Caco-2 (cell line): ENCODE results near the gene TUBB2B. TPM values are rescaled to one million over a fixed set of nuclear protein-coding genes. Genes with fewer than 3 reads are reported as not detected.

ENCODE experiments used
- BruUV-seq: library from RNA; stranded (reverse); fragments of 400-500 nt; replicated peaks from 2 replicates; lab custom pipeline; 2021; lab: Mats Ljungman, UMichigan
- CTCF ChIA-PET: fragments of 300-600 bp; sonication (Branson Sonifier 250); formaldehyde crosslinking; loops from one replicate; lab custom pipeline; 2022; ENCODE audit warnings: antibody characterized with exemption; lab: Charles Lee
- POLR2A ChIA-PET: fragments of 300-600 bp; sonication (Branson Sonifier 250); formaldehyde crosslinking; loops from one replicate; lab custom pipeline; 2022; ENCODE audit warnings: antibody characterized with exemption; lab: Charles Lee
- DNase-seq, 2 experiments: peaks; one replicate each; pipeline versions ENCODE4 v3.0.0 to v3.0.0-alpha.2; 2020 to 2022
- H3K27me3 ChIP-seq: replicated peaks from 2 replicates; pipeline ENCODE4 v1.6.0; 2011; ENCODE audit warnings: low read length; ENCODE audit not compliant: control insufficient read depth, insufficient read depth
- H3K36me3 ChIP-seq: 2 replicates; pipeline ENCODE4 v1.5.1; 2011; ENCODE audit warnings: low read length; ENCODE audit not compliant: control insufficient read depth, insufficient read depth
- H3K4me1 ChIP-seq: fragments of 250-450 bp; sonication (Bioruptor Pico); 2 replicates; pipeline ENCODE4 v1.5.1; 2020; ENCODE audit warnings: mild to moderate bottlenecking
- H3K4me3 ChIP-seq: 2 replicates; pipeline ENCODE4 v1.5.1; 2011; ENCODE audit warnings: low read depth, mild to moderate bottlenecking, control low read depth, low read length
- H3K9me3 ChIP-seq: fragments of 250-450 bp; sonication (Bioruptor Pico); 2 replicates; pipeline ENCODE4 v1.5.1; 2020; ENCODE audit warnings: mild to moderate bottlenecking, moderate library complexity
- H3K27ac Mint-ChIP-seq: one replicate; pipeline ENCODE4 v1.8.0; 2022; ENCODE audit warnings: mixed read lengths; ENCODE audit not compliant: unreplicated experiment
- H3K27me3 Mint-ChIP-seq: one replicate; pipeline ENCODE4 v1.8.0; 2022; ENCODE audit warnings: mixed read lengths; ENCODE audit not compliant: insufficient read depth, unreplicated experiment
- H3K36me3 Mint-ChIP-seq: one replicate; pipeline ENCODE4 v1.8.0; 2022; ENCODE audit warnings: mild to moderate bottlenecking, mixed read lengths; ENCODE audit not compliant: insufficient read depth, unreplicated experiment
- H3K4me1 Mint-ChIP-seq: one replicate; pipeline ENCODE4 v1.8.0; 2022; ENCODE audit warnings: low read depth, mixed read lengths; ENCODE audit not compliant: unreplicated experiment
- H3K4me3 Mint-ChIP-seq: one replicate; pipeline ENCODE4 v1.8.0; 2022; ENCODE audit warnings: mild to moderate bottlenecking, moderate library complexity, mixed read lengths; ENCODE audit not compliant: unreplicated experiment
- H3K9me3 Mint-ChIP-seq: one replicate; pipeline ENCODE4 v1.8.0; 2022; ENCODE audit warnings: mixed read lengths; ENCODE audit not compliant: unreplicated experiment
- intact Hi-C: fragments of 100-400 bp; cut with micrococcal nuclease; formaldehyde crosslinking; loops from one replicate; pipeline ENCODE4 v1.10.0; 2022; ENCODE audit not compliant: unreplicated experiment
- total RNA-seq: library from RNA; stranded (reverse); gene quantifications from 2 replicates; pipeline ENCODE4 v1.2.3, GENCODE V29; 2022
- TF ChIP-seq, protein P1 (sequence below), 2 experiments: fragments of 200-600 bp in 1 of 2; IDR thresholded peaks; 1 replicate in 1 of 2; 2 replicates in 1 of 2; pipeline versions ENCODE4 v1.5.1 to v1.8.0; 2011 to 2022; ENCODE audit warnings: antibody characterized with exemption in 1 of 2, control low read depth in 1 of 2, inconsistent platforms in 1 of 2, low read depth in 1 of 2, low read length in 1 of 2, mild to moderate bottlenecking in 1 of 2, moderate library complexity in 1 of 2; ENCODE audit not compliant: insufficient read depth in 1 of 2, severe bottlenecking in 1 of 2, unreplicated experiment in 1 of 2

The TUBB2B gene
- total RNA-seq, 1 experiment from 2014 or later, result 150 TPM

- TF ChIP-seq, protein P1, sequence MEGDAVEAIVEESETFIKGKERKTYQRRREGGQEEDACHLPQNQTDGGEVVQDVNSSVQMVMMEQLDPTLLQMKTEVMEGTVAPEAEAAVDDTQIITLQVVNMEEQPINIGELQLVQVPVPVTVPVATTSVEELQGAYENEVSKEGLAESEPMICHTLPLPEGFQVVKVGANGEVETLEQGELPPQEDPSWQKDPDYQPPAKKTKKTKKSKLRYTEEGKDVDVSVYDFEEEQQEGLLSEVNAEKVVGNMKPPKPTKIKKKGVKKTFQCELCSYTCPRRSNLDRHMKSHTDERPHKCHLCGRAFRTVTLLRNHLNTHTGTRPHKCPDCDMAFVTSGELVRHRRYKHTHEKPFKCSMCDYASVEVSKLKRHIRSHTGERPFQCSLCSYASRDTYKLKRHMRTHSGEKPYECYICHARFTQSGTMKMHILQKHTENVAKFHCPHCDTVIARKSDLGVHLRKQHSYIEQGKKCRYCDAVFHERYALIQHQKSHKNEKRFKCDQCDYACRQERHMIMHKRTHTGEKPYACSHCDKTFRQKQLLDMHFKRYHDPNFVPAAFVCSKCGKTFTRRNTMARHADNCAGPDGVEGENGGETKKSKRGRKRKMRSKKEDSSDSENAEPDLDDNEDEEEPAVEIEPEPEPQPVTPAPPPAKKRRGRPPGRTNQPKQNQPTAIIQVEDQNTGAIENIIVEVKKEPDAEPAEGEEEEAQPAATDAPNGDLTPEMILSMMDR (IDR thresholded peaks at IDR 0.05; ENCODE audit: insufficient read depth in 1 of 2, low read depth in 1 of 2, low read length in 1 of 2, severe bottlenecking in 1 of 2, unreplicated experiment in 1 of 2), result no peak
- Mint-ChIP-seq H3K27me3 (no peaks in the 10 kb centered on the region), H3K4me1 (no peaks in the 10 kb centered on the region), H3K9me3 (no peaks in the 10 kb centered on the region), H3K4me3 (no peak overlapping the region), H3K27ac (no peak overlapping the region), H3K36me3 (peaks cover 62% of the 10 kb centered on the region)
- ChIA-PET CTCF (no interaction called here), POLR2A (no interaction called here)
- no TSS peak for BruUV-seq
- H3K36me3 ChIP-seq, result no peaks in the 10 kb centered on the region; the same call in none of the 2 replicates
- no peaks in the 10 kb centered on the region for H3K4me1 ChIP-seq
- DNase-seq, result no peak
- H3K27me3 ChIP-seq, result no peaks in the 10 kb centered on the region
- H3K9me3 ChIP-seq, result no peaks in the 10 kb centered on the region
- intact Hi-C loops, result loop anchor here (5.0 kb wide), 1 partner anchor 724 kb away; no protein-coding TSS in a partner anchor
- H3K4me3 ChIP-seq, result no peak overlapping the region
Observed at GRCh38 chr6:3268680-3269079, 41.2 kb upstream of the TUBB2B start.

DNA sequence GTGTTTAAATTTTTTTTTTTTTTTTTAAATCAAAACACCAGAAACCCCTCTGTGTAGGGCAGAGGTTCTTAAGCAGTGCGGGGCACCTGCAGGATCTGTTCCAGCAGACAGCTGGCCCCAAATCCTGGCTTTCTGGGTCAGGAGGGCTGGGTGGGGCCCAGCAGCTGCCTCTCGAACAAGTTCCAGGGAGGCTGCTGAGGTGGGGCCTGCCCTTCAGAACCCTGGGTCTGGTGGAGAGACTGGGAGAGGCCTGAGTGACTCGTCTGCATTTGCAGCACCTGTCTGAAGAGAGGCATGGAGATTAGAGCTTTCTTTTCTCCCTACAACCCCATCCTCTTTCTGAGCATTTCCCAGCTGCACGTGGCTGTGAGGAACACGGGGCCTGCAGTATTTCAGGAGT is 39.7 kb upstream of the TUBB2B start:
- Histone ChIP-seq H3K4me1 (no peaks in the 10 kb centered on the region), H3K27me3 (no peaks in the 10 kb centered on the region), H3K4me3 (no peak overlapping the region), H3K36me3 (peaks cover 2% of the 10 kb centered on the region), H3K9me3 (no peaks in the 10 kb centered on the region)
- TF ChIP-seq, protein P1 (IDR thresholded peaks at IDR 0.05; ENCODE audit: insufficient read depth in 1 of 2, low read depth in 1 of 2, low read length in 1 of 2, severe bottlenecking in 1 of 2, unreplicated experiment in 1 of 2), result no peak
- no peaks in the 10 kb centered on the region for H3K4me1 Mint-ChIP-seq
- DNase-seq, result no peak
- BruUV-seq, result no TSS peak
- ChIA-PET POLR2A (no interaction called here), CTCF (interaction anchor here (1.3 kb wide), 1 partner anchor 13 kb away, joined by 4 read pairs; no protein-coding TSS in a partner anchor)
- no peak overlapping the region for H3K27ac Mint-ChIP-seq
- peaks cover 52% of the 10 kb centered on the region for H3K36me3 Mint-ChIP-seq
- intact Hi-C loops, result loop anchor here (5.0 kb wide), 1 partner anchor 725 kb away; no protein-coding TSS in a partner anchor
- H3K9me3 Mint-ChIP-seq, result no peaks in the 10 kb centered on the region
- H3K4me3 Mint-ChIP-seq, result no peak overlapping the region
- no peaks in the 10 kb centered on the region for H3K27me3 Mint-ChIP-seq

- ChIA-PET POLR2A (no interaction called here), CTCF (no interaction called here)
- intact Hi-C loops, result loop anchor here (5.0 kb wide), 1 partner anchor 726 kb away; no protein-coding TSS in a partner anchor
- Histone ChIP-seq H3K4me3 (no peak overlapping the region), H3K27me3 (no peaks in the 10 kb centered on the region), H3K9me3 (no peaks in the 10 kb centered on the region), H3K4me1 (no peaks in the 10 kb centered on the region), H3K36me3 (peaks cover 2% of the 10 kb centered on the region)
- H3K4me3 Mint-ChIP-seq, result no peak overlapping the region
- DNase-seq, result no peak
- no TSS peak for BruUV-seq
- peaks cover 2% of the 10 kb centered on the region for H3K4me1 Mint-ChIP-seq
- H3K27me3 Mint-ChIP-seq, result no peaks in the 10 kb centered on the region
- H3K9me3 Mint-ChIP-seq, result no peaks in the 10 kb centered on the region
- TF ChIP-seq, protein P1 (IDR thresholded peaks at IDR 0.05; ENCODE audit: insufficient read depth in 1 of 2, low read depth in 1 of 2, low read length in 1 of 2, severe bottlenecking in 1 of 2, unreplicated experiment in 1 of 2), result no peak
- H3K36me3 Mint-ChIP-seq, result peaks cover 42% of the 10 kb centered on the region
- no peak overlapping the region for H3K27ac Mint-ChIP-seq
Observed at GRCh38 chr6:3266170-3266569, 38.7 kb upstream of the TUBB2B start.
